Tibial nerve (tissue), 4 donors: Measurements from ENCODE around the gene MEP1A.

Source experiments
- CTCF ChIP-seq, 5 experiments: fragments of 200-600 bp in 3 of 5; fragments of 450-650 bp in 2 of 5; sonication (generic) in 3 of 5; IDR thresholded peaks; one replicate each; pipeline ENCODE4 v1.5.1; 2016 to 2019; ENCODE audit warnings: antibody characterized with exemption in 5 of 5, mild to moderate bottlenecking in 3 of 5, moderate library complexity in 2 of 5
- EP300 ChIP-seq, 2 donors: sonication (generic); formaldehyde crosslinking; IDR thresholded peaks; one replicate each; pipeline ENCODE4 v1.6.1; 2017; ENCODE audit warnings: antibody characterized with exemption in 2 of 2, mild to moderate bottlenecking in 1 of 2
- POLR2A ChIP-seq, 2 donors: fragments of 450-650 bp; IDR thresholded peaks; one replicate each; pipeline ENCODE4 v1.6.1; 2017; ENCODE audit warnings: antibody characterized with exemption in 2 of 2, mild to moderate bottlenecking in 2 of 2, moderate library complexity in 2 of 2

GRCh38 chr6:46763466-46763865 lies 29.7 kb upstream of the MEP1A start:
- TF ChIP-seq CTCF (IDR thresholded peaks at IDR 0.05), result no peak
- no peak for TF ChIP-seq EP300 (IDR thresholded peaks at IDR 0.05)
- no peak for TF ChIP-seq POLR2A (IDR thresholded peaks at IDR 0.05)
